GM12875 (cell line): ENCODE data around the gene NCK2.
A peak's percentile ranks its signal among the peaks of the same experiment; 100 is the strongest.

Source experiments
- H3K4me3 ChIP-seq: one replicate; pipeline ENCODE4 v1.5.1; 2011; ENCODE audit warnings: low read depth, low read length, control low read depth
- CTCF ChIP-seq: IDR thresholded peaks from 2 replicates; pipeline ENCODE4 v1.5.1; 2011; ENCODE audit warnings: low read depth, mild to moderate bottlenecking, control low read depth, inconsistent platforms, low read length, moderate library complexity, borderline replicate concordance; ENCODE audit not compliant: insufficient read depth

The NCK2 gene

GRCh38 chr2:105915005-105915558 is 170.4 kb downstream of the NCK2 start:
- TF ChIP-seq CTCF: no peak
- no peak overlapping the region for H3K4me3 ChIP-seq

- TF ChIP-seq CTCF: no peak
- no peak overlapping the region for H3K4me3 ChIP-seq
Observed at GRCh38 chr2:105917226-105917625, 172.5 kb downstream of the NCK2 start.

GRCh38 chr2:105917688-105918087 is 173.0 kb downstream of the NCK2 start:
- no peak for TF ChIP-seq CTCF
- H3K4me3 ChIP-seq: no peak overlapping the region

- no peak overlapping the region for H3K4me3 ChIP-seq
- no peak for TF ChIP-seq CTCF
Observed at GRCh38 chr2:105919191-105919811, 174.6 kb downstream of the NCK2 start.

GRCh38 chr2:105919826-105920225 is 175.1 kb downstream of the NCK2 start:
- no peak overlapping the region for H3K4me3 ChIP-seq
- TF ChIP-seq CTCF: peak; percentile 71

DNA sequence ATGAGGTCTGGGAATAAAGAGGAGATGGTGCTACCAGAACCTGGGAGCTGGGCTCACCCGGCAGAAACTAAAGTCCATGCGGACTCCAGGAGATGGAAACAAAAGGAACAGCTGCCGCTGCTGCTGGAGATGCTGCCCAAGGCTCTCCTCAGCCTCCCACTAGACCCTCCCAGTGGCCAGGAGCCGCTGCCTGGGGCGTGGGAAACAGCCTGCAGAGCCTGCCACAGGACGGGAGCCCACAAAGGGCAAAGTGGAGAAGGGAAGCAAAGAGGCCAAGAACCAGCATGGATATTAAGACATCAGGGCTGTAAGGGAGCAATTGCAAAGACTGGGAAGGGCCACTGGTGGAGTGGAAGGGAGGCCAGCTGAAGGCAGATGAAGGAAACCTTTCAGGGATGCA is 179.6 kb downstream of the NCK2 start:
- no peak for TF ChIP-seq CTCF
- H3K4me3 ChIP-seq: no peak overlapping the region

DNA sequence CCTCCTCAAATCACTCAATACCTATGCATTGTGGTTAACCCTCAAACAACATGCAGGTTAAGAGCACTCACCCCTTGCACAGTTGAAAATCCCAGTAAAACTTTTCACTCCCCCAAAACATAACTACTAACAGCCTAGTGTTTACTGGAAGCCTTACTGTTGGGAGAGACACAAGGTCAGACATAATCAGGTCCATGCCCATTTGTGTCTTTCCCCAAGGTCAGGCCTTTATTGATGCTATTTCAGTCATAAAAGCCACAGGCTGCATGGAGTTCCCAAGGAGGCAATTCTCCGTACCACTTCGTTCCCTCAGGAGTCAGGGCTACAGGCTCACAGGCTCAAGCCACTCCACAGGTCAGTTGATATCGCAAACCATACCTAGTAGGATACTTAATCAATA is 180.2 kb downstream of the NCK2 start:
- TF ChIP-seq CTCF: no peak
- no peak overlapping the region for H3K4me3 ChIP-seq
